ENCODE data around the gene INTS6.
"Not testable (repeated sequence)": the region's sequence is repeated elsewhere in the genome, so short reads cannot be mapped to it uniquely, and the experiment has no call there.

INTS6 gene

DNA sequence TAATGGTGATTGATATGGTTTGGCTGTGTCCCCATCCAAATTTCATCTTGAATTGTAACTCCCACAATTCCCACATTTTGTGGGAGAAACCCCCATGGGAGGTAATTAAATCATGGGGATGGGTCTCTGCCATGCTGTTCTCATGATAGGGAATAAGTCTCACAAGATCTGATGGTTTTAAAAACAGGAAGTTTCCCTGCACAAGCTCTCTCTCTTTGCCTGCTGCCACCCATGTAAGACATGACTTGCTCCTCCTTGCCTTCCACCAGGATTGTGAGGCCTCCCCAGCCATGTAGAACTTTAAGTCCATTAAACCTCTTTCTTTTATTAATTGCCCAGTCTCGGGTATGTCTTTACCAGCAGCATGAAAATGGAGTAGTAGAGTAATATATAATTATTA is 37.5 kb downstream of the INTS6 start:
- DNase-seq (ENCODE audit: low read depth, low spot score) = not testable (repeated sequence)

DNA sequence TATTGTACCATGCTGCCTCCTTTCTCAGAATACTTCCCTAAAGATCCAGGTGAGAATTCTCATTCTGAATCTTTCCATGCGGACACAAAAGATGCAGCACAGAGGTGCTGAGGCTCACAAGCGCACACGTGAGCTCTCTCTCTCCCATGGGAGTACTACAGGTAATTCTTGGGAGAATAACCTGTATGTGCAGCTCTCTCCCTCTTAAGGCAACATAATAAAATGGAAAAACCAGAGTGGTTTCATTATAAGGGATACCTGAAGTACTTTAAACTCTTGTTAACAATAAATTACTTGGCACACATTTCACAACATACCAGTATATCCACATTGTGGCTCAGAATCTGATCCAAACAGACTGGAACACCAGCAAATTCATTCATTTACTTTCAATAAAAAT is 40.4 kb downstream of the INTS6 start:
- no peak for DNase-seq (ENCODE audit: low read depth, low spot score)

DNA sequence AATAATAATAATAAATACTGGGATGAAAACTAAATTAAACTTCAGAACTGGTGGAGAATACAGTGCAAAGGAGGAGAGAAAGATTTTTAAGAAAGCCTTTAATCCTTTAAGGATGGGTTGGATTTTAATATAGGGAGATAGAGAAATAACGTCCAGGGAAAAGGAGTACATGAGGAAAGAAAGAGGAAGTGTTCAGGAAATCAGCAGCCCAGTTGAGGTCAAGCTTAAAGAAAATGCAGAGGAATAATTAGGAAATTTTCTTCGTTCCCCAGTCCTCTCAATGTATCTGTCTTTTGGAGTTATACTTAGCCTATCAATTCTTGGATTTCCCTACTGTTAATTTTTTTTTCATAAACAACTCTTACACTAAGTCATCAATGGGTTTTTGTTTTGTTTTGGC is 47.7 kb downstream of the INTS6 start:
- DNase-seq (ENCODE audit: low read depth, low spot score) = no peak

DNA sequence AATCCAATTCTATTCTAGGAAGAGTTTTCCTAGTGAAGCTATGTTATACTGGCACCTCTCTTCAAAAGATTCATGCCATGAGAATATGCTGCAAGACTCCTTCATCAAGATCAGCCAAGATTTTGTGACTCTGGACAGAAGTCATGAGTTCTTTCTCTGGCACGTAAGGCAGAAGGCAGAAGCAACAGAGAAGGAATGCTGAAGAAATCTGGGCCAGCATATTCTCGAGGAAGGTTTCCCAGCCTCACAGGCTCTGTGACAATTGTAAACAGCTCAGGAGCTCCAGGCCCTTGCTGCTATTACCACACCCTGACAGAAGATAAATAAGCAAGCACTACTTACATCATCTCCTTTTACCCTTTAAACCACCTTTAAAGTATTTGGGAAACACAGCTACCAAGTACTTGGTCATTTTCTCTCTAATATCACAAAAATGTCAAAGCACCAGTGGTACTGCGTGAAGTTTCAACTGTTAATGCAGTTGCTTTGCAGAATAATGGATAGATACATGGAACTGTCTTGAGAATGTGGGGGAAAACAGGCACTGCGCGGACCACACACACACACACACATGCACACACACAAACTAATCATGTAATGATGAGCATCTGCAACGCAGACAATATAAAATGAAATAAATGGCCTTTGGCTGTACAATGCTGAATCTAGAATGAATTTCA is 55.4 kb downstream of the INTS6 start:
- DNase-seq (ENCODE audit: low read depth, low spot score) = peak; percentile 57

DNA sequence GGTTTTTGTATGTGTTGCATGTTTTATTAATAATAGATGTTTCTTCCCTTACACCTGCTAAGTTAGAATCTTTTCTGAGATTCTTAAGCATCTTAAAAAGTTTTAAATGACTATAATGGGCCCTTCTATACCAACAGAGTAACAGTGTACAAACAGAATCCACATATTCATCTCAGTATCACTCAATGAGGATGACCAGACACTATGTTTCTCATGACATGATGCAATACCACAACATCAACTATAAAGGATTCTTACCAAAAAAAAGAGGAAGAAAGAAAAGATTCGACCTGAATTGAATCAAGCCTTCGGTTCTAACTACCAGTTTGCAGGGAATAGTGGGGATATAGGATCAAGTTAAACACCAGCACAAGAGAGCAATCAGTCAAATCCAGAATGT is 56.5 kb downstream of the INTS6 start:
- DNase-seq (ENCODE audit: low read depth, low spot score) = no peak

DNA sequence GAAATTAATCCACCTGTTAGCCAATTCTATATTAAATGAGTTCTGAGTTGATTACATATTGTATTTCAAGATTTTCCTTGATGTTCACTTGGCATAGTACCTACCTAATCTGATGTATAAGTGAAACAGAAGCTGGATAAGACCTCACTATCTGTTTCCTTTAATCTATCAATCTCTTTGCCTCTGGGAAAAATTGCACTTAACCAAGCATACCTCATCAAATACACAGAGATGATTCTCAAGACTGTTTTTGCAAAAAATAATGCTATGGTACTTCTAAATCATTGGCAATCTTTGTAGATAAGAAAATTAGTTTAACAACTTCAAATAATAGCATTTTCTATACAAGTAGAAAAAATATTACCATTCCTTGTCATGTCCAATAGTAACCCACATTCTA is 58.1 kb downstream of the INTS6 start:
- DNase-seq (ENCODE audit: low read depth, low spot score) = no peak

DNA sequence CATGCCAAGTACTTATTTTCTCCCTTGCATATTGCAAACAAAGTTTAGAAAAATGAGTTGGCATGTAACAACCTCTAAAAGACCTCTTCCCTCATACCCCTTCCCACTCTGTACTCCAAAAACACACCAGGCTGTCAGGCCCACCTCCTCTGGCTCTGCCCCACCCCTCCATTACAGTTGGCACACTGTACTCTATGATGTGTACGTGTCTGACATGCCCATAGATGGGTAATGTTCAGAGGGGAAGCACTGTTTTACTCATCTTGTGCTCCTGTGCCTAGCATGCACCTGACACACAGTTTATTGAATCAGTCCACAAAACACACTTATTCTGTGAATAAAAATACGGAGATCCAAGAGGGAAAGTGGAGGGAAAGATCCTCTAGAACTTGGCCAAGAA is 67.7 kb downstream of the INTS6 start:
- no peak for DNase-seq (ENCODE audit: low read depth, low spot score)

DNA sequence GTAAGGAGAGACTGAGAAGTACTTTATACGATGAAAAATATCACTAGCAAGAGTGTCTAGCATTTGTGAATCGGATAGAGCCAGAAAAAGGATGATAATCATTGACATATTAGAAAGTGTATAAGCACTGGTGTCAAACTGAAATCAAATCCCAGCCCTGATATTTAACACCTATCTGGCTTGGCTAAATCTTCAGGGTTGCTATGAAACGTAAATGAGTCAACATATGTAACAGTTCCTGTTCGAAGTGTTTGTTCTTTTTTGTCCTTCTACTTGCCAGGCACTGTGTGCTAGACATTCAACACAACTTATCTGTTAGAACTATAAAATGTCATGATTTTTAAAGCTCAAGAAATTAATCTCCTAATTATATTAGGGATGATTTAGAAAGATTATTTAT is 72.6 kb downstream of the INTS6 start:
- peak; percentile 28 for DNase-seq (ENCODE audit: low read depth, low spot score)

DNA sequence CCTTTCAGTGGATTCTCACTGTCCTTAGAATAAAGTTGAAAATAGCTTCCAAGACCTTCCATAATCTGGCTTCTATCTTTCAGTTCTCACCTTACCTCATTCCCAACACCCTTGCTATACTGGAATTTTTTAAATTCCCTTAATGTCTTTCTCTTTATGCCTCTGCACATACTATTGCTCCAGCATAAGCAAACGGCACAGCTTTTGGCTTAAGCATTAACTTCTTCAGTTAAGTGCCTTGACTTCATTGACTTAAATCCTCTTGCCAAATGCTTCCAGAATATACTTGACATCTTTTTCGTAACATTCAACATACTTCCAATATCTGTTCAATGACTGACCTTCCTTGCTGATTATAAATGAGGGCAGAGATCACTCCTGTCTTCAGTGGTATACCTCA is 79.4 kb downstream of the INTS6 start:
- no peak for DNase-seq (ENCODE audit: low read depth, low spot score)

DNA sequence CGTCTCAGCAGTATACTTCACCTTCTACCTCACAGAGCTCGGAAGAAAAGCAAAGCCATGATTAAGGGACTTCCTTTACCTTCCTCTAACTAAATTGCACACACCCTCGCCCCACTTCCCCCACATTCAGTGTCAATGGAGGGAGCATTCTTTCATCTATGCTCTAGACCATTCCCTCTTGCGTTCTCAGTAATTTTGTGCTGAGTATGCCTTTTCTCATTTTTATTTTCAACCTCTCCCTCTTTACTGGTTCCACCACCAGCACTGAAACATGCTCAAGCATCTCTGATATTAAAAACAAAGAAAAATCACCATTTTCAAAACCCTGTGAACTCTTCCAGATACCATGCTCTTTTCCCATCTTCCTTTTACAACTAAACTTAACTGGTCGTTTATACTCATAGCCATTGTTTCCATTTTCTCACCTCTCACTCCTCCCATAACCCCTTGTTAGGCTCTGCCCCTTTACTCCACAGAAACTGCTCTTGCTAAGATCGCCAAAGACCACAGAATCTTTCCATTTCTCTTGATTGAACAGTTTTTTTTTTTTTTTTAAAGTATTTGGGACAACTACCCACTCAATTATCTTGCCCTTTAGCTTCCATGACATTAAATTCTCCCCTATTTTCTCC is 81.0 kb downstream of the INTS6 start:
- no peak for DNase-seq (ENCODE audit: low read depth, low spot score)

DNA sequence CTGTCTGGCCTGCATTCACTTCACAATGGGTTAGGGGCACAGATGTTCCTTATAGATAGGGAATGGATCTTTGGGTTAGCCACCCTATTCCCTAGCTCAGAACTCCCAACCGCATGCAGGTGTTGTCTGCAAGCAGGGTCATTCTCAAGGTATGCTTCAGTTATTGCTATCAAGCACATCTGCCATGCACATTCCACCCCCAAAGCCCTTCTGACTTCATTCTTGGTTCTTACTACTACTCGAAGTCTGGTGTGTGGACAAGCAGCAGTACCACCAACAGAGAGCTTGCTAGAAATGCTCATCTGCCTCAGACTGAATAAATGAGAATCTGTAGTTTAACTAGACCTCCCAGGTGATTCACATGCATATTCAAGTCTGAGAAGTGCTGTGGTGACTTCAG is 82.0 kb downstream of the INTS6 start:
- DNase-seq (ENCODE audit: low read depth, low spot score) = no peak

DNA sequence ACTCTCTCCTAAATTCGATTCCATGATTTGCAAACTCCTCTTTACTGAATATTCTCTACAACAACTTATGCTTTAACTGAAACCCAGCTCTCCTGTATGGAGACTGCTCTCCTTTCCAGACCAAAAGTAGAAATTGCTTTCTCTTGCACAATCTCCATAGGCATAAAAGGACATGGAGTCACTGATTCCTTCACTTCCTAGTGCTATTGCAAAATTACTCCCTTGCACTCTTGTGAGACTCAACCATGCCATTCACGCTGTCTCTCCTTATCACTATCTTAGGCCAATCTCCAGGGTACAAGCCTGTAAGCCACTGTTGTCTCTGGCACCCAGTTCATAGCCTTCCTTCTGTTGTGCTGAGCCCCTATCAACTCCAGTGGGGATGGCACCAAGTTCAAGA is 82.7 kb downstream of the INTS6 start:
- no peak for DNase-seq (ENCODE audit: low read depth, low spot score)

DNA sequence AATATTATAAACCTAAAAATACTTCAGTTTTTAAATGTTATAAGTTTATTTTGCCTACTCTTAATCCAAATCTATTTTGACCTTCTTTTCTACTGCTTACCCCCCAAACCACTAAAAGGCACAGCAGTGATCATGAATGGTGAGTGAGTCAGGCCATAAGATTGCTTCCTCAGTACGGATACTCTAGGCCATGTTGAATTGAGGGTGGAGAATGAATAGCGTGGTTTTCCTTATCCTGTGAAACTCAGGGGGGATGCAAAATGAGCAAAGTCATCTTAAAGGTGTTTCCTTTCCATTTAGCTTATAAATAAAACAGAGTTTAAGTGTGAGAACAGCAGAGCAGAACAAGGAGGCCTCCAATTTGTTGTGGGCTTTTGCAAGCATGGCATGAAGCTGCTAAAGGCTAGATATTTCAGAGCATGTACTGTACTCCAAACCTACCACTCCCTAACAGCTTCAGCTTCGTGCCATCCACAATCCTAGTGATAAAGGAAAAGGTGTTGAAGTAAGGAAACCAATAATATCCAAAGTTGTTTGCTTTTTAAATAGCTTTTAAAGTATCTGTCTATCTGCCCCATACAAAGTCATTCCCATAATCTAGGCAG is 88.3 kb downstream of the INTS6 start:
- DNase-seq (ENCODE audit: low read depth, low spot score) = peak; percentile 82

DNA sequence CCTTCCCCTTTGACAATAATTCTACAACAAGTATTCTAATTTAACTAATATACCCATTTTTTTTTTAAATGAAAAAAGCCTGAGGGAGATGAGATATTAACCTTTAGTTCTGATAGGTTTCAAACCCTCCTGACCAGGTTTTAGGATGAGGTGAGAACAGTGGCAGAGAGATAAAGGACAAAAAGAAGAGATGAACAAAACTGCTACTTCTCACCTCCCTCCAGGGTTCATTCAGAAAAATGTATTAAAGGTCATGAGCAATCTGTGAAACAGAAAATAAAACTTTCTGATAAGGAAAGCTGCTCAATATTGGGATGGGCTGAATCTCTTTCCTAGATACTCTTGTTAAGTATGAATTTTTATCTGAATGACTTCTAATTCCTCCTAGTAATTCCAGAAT is 89.2 kb downstream of the INTS6 start:
- DNase-seq (ENCODE audit: low read depth, low spot score) = no peak

DNA sequence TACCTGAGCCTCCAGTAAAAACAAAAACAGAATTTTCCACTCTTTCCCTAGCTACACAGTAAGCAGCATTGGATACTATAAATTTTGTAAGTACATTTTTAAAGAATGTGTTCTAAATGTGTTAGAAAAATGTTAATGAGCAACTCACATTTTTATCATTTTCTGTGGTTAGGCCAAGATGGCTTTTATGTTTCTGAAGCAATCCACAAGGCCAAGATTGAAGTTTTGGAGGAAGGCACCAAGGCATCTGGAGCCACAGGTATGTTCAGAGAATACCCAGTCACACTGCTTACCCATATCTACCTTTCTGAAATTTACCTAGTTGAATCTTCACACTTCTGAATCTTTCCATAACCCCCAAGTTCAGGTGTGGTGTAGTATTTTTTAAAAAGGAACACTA is 91.7 kb downstream of the INTS6 start:
- DNase-seq (ENCODE audit: low read depth, low spot score) = peak; percentile 73

DNA sequence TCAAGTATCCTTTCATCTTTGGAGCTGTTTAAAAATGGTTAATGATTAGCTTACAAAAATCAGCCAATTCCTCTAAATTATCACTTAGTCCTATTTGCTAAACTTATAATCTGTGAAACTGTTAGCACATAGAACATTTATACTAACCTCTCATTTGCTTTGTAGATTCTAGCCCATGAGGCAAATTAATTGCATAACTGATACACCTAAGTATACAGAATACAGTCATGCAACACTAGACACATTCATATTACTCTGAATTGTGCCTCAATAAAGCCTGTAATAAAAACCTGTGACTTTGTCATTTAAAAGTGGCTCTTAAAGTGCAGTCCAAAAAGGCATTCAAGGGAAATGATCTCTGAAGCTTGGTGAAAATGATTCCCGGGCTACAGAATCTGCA is 92.3 kb downstream of the INTS6 start:
- DNase-seq (ENCODE audit: low read depth, low spot score) = no peak

DNA sequence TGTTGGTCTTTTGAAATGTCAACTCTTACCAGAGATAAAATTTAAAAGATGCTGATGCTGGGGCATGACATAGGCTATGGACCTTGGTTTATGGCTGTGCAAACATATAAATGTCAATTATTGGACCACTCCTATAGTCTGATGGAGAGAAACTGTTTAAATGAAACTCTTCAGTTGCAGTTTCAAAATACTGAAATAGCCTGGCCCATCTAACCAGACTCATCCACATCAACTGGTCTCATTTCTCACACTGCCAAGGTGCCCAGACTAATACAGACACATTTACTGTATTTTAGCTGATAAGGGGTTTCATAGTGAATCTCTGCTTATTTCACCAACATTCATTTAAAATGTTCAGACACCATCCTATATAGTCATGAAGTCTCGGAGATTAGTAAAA is 93.5 kb downstream of the INTS6 start:
- no peak for DNase-seq (ENCODE audit: low read depth, low spot score)

DNA sequence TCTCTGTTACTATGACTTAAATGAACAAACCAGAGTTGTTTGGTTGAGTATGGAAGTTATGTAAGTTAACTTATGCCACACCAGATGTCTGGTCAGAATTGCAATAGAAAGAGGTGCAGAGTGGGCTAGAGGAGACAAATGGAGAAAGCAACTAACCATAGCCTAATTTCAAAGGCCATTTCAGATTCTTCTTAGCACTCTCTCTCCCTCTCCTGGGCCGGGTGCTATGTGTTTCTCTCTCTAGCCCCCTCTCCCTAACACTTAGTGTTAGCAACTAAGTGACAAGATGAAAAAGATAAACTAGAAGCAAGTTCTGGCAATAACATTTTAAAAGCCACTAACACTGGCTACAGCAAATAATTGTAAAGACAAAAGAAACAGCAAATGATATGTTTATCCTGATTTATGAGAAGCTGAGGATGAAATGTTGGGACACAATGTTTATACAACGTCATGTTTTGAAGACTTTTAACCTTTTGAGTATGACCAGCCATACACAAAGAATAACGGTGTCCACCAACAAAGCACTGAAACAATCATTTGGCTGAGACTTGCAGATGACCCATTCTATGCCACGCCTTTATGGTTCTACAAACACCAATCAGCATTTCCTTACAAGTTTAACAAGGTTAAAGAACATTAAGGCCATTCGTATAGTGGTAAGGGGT is 94.8 kb downstream of the INTS6 start:
- DNase-seq (ENCODE audit: low read depth, low spot score) = no peak

DNA sequence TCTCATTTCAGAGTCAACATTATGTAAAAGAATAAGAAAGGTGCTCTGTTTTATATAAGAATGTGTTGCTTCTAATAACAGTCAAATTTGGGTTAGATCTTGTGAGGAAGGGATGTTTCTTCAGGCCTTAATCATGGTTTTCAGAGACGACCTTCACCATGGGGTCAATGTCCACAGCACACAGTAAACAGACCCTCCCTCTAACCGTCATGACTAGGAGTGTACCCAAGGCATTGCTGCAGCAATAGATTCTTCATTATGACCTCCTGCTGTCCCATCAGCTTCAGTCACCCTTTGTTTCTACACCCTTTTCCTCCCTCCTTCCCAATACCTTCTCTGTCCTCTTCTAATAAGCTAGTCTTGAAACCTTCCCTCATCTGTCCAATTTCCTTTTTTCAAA is 97.6 kb downstream of the INTS6 start:
- DNase-seq (ENCODE audit: low read depth, low spot score) = no peak

DNA sequence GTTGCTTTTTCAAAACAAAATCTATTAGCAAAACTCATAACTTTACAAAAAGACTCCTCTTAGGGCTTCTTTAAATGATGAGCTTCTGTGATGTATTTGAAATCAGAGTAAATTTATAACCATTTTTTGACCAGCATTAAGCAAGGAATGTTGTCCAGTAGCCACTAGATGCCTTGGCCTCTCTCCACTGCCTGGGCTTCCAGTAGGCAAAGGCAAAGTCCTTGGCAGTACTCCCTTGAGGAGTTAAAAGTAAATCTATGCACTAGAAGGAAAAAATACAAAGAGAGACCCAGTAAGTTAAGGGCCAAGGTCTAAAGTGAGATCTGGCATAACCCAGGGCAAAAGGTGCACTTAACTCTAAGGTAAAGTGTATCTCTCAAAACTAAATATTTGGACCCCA is 103.8 kb downstream of the INTS6 start:
- peak; percentile 61 for DNase-seq (ENCODE audit: low read depth, low spot score)

DNA sequence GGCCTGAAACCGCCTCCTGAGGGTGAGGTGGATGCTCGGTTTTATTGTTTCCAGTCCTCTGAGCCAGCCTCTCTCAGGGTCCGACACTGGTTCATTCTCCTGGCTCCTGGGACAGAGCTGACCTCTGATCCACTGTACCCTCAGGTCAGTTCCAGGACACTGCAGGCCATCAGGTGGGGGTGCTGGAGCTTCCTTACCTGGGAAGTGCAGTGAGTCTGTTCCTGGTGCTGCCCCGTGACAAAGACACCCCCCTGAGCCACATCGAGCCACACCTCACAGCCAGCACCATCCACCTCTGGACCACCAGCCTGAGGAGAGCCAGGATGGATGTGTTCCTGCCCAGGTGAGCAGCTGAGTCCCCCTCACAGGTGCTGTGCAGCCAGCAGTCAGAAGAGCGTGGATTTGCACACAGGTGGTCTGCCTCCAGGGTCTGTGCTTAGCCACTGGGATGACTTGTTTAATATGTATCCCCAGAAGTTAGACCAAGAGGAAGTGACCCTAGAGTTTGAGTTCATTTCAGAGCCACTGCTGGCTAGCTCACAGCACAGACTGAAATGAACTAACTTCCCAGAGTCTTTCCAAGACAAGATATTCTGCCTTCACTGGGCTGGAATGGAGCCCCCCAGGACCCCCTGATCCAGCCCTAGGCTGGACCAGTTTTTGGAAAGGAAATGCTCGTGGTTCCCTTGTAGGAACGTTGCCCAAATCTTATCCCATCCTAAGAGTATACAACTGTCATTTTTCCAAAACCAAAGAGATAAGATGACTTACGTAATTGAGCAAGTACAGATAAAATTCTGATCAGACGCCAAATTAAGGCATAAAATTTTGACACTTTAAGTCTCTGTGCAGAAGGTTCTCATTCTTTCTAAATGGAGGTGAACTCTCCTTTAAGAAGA is 104.5 kb downstream of the INTS6 start:
- no peak for DNase-seq (ENCODE audit: low read depth, low spot score)

DNA sequence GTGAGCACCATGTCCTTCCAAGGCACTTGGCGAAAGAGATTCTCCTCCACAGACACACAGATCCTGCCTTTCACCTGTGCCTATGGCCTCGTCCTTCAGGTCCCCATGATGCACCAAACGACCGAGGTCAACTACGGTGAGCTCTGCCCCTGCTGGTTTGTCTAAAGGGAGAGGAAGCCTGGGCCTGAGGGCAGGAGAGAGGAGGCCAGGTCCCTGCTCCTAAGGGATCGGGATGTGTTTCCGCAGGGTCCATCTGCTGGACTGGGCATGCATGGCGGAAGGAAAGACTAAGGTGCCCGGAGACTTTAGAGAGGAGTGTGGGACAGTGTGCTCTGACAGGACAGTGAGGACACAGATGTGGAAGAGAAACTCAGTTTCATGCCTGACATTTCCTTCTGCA is 105.7 kb downstream of the INTS6 start:
- no peak for DNase-seq (ENCODE audit: low read depth, low spot score)
